ENCODE data around the gene FAM168A. TPM values are rescaled to one million over a fixed set of nuclear protein-coding genes. Genes with fewer than 3 reads are reported as not detected.

The FAM168A gene
- total and polyA plus RNA-seq, 9 of the 15 experiments (the other 6 are each of a cell fraction or from before 2014, with no cell fraction given) = 0.44 to 7.2 (median 2.9) TPM

GRCh38 chr11:73376803-73377629, 220.9 kb downstream of the FAM168A start (continued):
- TF ChIP-seq ZNF318 (IDR thresholded peaks at IDR 0.05; ENCODE audit: borderline replicate concordance in 1 of 2, low read depth in 1 of 2) = no peak
- TF ChIP-seq PTRF (tag; IDR thresholded peaks at IDR 0.05) = no peak
- 0 out of 2 replicates have a peak, but pooled peaks have one; percentile 13 for TF ChIP-seq CEBPG (CRISPR knock-in tag; IDR thresholded peaks at IDR 0.05)
- no peak for TF ChIP-seq CEBPG (tag; conservative IDR thresholded peaks at IDR 0.05 in 1 of 2, IDR thresholded peaks at IDR 0.05 in 1 of 2)
- TF ChIP-seq ZC3H11A (IDR thresholded peaks at IDR 0.05; ENCODE audit: low read depth, low read length) = no peak
- peak; percentile 80 for TF ChIP-seq SUPT5H (IDR thresholded peaks at IDR 0.05)
- no peak; the same call in 1 of the 2 replicates for TF ChIP-seq NFXL1 (CRISPR knock-in tag; IDR thresholded peaks at IDR 0.05)
- TF ChIP-seq ZNF395 (CRISPR knock-in tag; IDR thresholded peaks at IDR 0.05) = no peak
- TF ChIP-seq ZNF75A (CRISPR knock-in tag; IDR thresholded peaks at IDR 0.05) = no peak
- TF ChIP-seq E2F8 (IDR thresholded peaks at IDR 0.05; ENCODE audit: low read depth, partially characterized antibody) = peak; percentile 55
- no peak for TF ChIP-seq TGIF2 (CRISPR knock-in tag; IDR thresholded peaks at IDR 0.05)
- TF ChIP-seq KAT7 (CRISPR knock-in tag; IDR thresholded peaks at IDR 0.05; ENCODE audit: borderline replicate concordance) = no peak; the same call in 1 of the 2 replicates
